Non-pigmented ciliary epithelial cell (primary cell): Measurements from ENCODE around the gene SMOC1.

Experiments
- DNase-seq: peaks from one replicate; pipeline ENCODE4 v3.0.0-alpha.2; 2010; ENCODE audit warnings: low read depth

Gene SMOC1

DNA sequence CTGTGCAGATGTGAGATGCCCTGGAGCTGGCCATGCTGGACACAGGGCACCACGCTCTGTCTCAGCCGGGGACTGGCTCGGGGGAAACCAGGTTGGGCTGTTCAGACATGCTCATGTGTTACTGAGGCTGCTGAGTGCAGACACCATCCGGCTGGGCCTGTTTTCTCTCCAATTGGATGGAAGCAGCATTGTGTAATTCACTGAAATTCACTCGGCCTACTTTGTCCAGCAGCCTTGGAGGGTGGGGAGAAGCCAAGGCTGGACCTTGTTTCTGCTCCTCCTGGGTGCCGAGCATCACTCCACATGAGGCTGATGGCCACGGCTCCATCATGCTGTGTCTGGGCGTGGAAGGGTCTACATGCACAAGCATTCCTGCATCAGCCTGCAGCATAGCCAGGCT lies 130.7 kb downstream of the SMOC1 start:
- no peak for DNase-seq

DNA sequence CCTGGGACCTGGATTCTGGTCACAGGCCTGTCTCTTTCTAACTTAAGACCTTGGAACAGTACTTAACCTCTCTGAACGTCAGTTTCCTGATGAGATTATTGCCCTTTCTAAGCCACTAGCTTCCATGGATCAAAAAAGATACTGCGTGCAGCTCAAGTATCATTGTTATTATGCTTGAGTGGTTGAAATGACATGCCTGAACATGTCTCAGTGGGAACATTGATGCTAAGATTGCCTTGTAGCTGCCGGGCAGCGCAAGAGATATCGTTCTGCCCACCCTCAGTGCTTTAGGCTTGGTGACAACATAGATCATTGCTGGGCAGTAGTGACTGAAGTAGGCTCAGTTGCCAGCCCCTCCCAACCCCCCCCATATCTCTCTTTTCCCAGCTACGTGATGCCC lies 131.9 kb downstream of the SMOC1 start:
- no peak for DNase-seq

DNA sequence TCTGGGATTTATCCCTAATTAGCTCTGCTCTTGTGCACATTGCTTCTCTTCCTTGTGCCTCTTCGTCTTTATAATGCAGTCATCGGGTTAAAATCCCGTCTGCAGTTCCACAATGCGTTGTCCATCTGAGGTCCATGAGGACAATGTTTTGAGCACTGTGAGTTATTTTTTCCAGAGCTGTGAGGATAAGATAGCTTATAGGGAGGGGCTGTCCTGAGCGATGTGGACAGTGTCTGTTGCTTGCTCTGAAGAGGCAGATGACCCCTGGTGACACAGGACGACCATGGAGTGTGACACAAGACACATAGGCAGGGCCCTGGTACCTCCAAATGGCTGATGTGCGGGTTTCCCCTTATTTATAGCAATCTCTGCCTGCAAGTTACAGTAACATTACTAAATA lies 132.5 kb downstream of the SMOC1 start:
- no peak for DNase-seq

DNA sequence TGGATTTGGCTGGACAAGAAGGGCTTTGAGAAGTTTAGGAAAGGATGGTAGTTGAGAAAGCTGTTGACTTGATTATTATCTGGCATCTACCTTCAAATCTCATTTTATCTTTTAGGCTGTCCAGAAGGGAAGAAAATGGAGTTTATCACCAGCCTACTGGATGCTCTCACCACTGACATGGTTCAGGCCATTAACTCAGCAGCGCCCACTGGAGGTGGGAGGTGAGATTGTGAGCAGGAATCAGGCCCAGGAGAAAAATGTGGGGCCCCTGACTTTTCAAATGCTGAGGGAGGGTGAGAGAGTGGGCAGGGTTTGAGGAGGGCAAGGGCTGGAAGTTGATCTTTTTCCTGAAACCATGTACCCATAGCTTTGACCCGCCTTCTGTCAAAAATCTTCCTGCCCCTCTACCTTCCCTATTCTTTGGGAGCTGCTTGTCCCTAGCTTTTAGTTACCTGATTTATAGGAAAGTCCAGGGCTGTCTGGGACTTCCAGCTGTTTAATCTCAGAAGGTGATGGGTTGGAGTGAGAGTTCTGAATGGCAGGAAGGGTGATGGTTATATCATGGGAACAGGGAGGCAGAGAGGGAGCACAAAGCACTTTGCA lies 134.2 kb downstream of the SMOC1 start:
- no peak for DNase-seq

DNA sequence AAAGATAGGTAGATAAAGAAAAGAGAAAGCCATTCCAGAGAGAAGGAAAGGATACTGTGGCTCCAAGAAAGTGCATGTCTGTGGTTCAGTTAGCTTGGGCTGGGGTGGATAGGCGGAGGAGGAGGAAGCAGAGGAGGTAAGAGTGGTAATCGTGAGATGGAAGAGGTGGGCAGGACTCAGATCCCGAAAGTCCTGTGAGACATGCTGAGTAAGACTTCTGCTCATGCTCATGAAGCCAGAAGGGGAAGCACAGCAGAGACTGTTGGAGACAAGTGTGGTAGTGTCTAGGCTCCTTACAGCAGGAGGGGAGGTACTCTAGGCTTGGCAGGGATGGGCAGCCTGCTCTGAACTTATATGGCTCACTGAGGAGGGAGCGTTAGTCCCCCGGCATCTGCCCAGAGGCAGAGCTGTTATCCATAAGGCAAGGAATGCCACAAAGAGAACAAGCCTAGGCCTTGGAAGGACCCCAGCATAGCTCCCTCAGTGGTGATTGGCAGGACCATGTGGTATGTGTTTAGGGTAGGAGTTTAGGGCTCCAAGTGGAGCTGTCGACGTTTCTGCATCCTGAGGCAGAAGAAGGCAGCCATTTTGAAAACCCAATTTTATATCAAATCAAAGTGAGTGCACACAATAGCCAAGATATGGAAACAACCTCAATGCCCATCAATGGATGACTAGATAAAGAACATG lies 135.3 kb downstream of the SMOC1 start:
- DNase-seq = no peak

DNA sequence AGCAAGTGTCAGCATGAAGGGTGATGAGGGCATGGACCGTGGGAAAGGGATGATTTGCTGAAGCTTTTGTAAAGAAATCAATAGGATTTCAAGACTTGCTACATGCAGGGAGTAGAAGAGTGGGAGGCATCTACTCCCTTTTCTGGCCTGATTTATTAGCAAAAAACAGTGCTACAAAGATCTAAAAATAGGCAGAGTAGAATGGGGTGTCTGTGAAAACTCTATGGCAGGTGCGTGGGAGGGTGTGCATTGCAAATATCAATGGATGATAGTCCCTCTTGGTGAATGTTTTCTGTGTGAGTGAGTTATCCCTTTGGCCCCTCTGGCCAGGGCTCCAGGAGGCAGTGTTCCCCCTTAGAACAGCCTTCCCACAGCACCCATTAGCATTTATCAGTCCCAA lies 139.0 kb downstream of the SMOC1 start:
- no peak for DNase-seq

DNA sequence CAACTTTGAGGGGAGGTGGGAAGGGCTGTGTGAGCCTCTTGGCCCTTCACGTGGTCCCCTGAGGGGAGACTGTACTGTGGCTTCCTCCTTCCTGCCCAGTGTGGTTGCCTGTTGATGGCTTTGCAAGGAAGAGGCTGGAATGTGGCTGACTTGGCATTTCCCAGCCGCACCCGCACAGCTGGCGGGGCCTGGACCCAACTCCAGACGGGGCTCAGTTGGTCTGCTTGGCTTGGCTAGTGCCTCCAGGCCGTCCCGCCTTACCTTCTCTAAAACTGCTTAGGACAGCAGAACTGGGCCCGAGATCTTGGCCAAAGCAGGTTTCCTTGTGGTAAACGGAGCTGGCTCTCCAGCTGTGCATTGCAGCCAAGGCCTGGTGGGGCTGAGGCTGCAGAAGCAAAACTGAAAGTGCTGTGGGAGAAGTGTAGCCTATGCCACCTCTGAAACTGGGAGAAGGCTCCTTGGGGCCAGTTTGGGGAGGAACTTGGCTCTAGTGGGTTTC lies 139.5 kb downstream of the SMOC1 start:
- no peak for DNase-seq

DNA sequence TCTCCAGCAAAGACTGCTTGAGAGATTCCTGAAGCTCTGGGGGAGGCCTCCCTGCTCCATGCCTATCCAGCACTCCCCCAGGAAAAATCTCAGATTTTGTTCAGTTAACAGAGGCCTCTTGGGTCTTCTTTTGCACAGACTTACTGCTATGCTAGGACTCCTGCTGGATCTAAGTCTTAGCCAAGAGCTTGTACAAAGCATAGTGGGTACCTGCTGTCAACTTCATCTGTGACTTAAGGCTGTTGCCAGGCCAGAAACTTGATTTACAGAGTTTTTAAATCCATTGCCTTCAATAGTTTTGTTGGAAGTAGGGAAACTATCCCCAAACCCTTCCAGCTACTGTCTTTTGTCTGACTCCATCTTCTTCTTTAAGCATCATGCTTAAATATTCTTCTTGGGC lies 140.5 kb downstream of the SMOC1 start:
- no peak for DNase-seq

DNA sequence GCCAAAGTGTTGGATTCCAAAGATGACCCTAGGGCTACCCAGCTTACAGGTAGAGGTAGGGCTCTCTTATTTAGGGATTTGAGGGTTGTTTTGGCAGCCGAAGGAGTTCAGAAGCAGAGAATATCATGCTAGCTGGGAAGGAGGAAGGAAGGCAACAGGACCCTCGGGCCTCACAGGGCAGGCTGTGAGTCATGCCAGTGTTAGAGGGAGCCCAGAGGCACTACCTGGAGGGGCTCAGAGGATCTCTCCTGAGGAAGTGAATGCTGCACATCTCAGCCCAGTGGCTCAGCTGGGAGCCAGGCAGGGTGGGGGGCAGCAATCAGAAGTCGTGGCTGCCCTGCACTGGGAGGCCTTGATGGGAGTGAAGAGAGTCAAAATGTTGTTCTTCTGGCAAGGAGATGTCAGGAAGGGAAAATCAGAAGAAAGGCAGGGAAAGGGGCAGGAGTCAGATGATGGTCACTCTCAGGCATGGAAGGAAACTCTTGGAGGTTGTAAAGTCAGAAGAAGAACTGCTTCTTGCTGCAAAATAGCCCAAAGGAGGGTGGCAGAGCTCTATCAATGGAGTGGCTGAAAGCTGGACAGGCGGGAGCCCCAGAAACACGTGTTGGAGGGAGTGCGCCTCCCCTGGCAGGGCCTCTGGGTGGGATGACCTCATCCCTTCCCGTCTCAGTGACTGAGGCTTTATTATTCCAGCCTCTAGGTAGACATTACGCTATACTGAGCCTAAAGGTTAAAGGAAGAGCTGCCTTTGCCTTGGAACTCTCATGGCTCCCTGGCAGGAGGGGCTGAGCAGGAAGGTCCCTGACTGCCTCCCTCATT lies 141.3 kb downstream of the SMOC1 start:
- no peak for DNase-seq

DNA sequence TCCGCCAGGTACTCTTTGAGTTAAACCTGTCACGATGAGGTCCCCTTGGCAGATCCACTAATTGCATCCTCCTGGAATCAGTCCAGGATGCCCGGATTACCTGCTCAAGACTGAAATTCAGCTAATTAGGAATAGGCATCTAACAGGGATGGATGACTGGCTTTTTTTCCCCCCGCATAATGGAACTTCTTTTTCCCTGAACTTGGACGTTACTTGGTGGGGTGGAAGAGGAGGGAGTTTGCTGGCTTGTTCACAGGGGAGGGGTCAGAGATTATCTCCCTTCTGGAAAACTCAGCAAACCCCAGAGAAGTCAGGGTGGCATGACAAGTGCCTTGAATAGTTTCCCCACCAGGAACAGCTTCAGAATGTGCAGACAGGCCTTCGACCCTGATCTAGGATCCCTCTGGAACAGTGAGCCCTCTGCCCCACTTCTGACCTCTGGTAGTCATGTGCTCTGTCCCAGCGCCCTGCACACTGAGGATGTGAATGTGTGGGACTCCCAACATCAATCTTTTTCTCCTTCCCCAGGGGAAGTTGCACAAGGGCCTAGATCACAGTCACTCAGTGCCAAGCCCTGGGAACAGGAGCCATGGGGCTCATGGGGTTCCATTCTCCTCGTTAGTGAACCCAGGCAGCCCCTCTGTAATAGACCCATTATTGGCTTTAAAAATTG lies 142.5 kb downstream of the SMOC1 start:
- no peak for DNase-seq

DNA sequence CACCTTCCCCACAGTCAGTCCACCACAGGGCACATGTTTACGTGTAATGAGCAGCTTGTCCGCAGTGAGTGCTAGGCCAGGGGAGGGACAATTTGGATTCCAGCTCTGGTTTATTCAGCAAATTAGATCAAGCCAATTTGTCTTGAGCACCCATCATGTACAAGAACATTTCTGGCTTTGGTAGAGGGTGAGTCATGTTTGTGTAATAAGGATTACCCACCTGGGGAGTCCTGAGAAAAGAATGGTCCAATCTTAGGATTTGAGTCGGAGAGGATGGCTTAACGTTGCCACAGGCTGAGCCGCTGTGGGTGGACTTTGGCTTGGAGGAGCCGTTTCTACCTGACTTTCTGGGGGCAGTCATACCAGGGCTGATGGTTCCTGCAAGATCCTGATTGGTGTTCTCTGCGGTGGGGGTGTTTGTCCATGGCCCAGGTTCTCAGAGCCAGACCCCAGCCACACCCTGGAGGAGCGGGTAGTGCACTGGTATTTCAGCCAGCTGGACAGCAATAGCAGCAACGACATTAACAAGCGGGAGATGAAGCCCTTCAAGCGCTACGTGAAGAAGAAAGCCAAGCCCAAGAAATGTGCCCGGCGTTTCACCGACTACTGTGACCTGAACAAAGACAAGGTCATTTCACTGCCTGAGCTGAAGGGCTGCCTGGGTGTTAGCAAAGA lies 143.7 kb downstream of the SMOC1 start:
- DNase-seq = no peak

DNA sequence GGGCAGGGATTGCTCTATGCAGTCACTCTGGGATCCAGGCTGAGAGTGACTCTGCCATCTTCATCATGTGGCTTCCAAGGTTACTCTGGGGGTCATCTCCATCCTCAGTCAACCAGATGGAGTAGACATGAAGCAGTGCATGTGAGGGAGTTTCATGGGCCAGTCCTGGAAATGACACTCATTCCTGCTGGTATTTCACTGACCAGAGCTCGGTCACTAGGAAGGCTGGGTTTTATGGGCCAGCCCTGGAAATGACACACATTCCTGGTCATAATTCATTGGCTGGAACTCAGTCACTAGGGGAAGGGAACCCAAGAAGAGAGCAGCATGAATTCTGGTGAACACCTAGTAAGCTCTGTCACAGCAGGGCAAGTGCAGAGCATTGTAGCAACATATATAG lies 144.7 kb downstream of the SMOC1 start:
- DNase-seq = no peak

DNA sequence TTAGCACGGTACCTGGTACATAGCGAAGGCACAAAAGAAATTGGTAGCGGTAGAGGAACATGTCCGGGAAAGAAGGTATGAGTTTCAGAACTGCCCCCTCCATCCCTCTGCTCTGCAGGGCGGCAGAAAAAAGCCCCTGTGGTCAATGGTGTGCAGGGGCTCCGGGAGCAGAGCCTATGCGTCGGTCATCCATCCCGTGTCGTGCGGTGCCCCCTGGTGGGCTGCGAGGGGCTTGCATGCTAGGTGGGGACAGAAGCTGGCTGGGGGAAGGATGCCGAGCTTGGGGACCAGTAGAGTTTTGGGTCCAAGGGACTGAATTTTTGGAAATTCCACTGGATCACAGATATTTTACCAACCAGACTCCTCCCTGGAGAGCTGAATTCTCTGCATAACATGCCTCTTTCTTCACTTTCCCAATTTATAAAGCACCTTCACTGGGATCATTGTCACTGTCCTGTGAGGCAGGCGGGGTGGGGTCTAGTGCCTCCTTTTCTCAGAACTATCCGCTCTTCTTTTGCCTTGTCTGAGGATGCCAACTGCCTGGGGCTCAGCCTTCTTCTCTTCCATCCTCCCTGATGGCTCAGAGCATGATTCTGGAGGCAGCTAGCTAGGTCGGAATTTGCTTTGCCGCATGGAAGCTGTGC lies 148.7 kb downstream of the SMOC1 start:
- DNase-seq = no peak

DNA sequence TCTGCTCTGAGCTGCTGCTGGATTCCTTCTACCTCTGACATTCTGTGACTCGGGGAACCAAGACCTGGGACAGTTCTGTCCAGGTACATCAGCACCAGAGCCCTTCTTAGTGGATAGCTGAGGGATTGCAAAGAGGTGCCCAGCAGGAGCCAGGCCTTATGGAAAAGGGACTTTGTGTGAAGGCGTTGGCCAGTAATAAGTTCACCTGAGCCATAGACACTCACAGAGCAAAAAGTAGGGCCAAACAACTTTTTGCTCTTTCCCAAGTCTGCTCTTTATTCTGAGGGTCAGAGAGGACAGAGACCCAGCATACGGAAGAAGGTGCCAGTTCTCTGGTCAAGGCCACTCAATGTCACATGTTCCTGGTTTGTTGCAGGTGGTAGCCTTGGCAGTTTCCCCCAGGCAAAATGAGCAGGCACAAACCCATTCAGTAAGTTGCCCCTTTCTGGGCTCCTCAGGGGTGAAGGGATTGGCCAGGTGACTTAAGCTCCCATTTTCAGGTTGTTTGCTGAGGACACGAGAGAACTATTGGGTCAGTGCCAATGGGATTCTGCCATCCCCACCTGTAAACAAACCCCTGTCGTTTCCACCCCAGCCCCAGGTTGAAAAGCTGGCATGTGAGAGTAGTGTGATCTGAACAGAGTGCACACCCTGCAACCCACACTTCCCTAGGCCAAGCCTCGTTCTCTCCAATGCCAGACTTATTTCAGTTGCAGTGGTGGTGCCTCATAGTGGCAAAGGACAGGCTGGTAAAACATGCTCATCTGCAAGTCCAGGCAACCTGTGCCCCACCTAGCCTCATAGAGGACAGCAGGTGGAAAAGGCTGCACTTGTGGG lies 150.3 kb downstream of the SMOC1 start:
- DNase-seq = no peak

DNA sequence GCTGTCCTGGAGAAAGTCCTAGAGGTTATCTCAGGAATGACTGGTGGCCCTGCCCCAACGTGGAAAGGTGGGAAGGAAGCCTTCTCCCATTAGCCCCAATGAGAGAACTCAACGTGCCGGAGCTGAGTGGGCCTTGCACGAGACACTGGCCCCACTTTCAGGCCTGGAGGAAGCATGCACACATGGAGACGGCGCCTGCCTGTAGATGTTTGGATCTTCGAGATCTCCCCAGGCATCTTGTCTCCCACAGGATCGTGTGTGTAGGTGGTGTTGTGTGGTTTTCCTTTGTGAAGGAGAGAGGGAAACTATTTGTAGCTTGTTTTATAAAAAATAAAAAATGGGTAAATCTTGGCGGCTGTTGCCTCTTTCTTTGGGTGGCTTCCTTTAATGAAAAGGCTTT lies 152.8 kb downstream of the SMOC1 start:
- DNase-seq = no peak

DNA sequence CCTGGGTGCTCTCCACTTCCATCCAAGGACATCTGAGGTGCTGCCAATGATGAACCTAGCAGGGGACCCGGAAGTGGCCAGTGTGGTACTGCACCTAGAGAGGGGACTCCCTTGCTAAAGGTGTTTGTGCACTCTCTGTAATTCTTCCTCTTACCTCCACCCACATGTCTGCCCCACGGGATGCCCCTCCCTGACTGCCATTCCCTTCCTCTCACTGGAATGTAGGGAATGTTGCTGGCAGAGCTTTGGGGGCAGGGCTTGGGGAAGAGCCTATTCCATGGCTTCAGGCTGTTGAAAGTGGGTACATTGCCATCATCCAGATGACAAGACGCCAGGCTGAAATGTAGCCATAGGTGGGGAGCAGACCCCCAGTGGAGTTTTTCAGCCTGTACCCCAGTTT lies 153.2 kb downstream of the SMOC1 start:
- DNase-seq = no peak

DNA sequence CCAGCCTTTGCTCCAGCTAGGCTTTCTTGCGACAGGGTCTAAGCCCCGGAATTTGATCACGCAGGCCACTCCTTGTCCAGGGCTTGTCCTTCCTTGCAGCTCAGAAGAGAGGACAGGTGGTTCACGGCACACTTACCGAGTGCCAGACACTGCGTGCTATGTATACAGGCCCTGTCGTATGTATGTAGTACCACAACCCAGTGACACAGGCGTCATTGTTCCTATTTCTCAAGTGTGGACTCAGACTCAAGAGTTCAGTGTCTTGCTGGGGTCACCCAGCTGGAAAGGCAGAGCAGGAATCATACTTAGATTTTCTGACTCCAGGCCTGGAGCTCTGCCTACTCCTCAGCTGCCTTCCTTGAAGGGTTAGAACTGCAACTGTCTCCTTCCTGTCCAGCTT lies 153.9 kb downstream of the SMOC1 start:
- no peak for DNase-seq

DNA sequence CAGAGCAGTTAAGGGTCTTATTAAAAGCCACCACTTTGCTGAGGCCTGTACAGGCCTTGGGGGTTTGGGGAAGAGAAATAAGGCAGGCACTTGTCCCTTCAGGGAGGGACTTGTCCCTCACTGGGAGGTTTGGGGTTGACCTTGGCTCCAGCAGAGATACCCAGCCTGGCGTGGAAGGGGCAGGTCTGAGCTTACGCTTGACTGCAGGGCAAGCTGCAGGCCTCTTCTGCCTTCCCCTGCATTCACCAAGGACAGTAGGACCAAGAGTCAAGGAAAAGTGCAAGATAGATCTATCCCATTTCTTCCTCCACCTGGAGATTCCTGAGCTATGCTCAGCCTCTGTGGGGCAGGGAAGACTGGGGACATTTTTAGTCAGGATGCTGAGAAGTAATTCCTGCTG lies 154.3 kb downstream of the SMOC1 start:
- no peak for DNase-seq

DNA sequence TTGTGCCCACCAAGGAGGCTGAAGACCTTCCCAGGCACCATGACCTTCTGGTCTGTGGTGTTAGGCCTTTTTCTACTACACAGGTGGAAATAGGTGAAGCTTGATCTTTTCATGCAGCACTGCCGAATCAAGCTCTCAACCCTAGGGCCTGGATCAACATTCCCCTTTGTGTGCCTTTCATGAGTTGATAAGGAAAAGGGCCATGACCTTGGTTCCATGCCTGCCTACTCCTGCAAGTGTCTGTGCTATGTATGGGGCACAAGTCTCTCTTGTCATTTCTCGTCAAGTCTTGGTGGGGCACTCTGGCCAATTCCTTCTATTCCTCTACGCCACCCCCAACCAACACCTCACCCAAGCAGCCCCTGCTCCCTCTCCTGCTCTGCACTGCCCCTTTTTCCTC lies 155.0 kb downstream of the SMOC1 start:
- DNase-seq = no peak

DNA sequence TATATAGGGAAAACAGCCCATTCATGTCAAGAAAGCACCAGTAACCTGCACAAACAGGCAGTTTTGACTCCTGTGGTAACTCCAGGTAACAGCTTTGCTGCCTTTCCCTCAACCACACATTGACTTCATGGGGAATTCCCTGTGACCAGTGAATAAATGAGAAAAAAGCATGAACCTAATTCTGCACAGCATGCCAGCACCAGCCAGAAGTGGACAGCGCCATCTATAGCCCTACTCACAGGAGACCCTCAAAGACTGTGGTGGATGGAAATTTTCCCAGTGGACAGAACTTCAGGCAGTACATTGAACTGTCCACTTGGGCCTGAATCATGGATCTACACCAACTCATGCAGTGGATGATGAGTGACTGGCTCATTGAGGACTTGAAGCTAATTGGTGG lies 157.4 kb downstream of the SMOC1 start:
- no peak for DNase-seq

DNA sequence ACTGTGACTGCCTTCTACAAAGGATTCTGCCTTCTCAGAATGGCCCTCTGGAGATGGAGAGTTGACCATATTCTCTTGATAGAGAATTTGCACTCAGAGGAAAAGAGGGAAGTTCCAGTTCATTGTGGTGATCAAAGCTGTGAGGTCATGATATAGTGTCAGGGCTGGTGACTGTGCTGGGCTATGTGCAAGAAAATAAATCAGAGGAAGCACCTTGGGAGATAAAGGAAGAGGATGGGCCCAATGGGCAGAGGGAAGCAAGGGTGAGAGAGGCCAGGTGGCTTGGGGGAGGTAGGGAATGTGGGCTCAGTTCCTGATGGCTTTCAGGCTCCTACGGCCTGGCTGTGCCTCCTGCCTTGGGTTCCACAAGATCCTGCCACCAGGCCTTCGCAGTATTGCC lies 163.8 kb downstream of the SMOC1 start:
- DNase-seq = no peak
